HG03159 (cell line): Measurements from ENCODE around the gene MAP1A.

Experiments used
- ATAC-seq: cut with Tn5 transposase; IDR thresholded peaks from one replicate; pipeline ENCODE4 v1.9.1; 2021; ENCODE audit warnings: mild to moderate bottlenecking, moderate library complexity; ENCODE audit not compliant: unreplicated experiment

The MAP1A gene

GRCh38 chr15:43510200-43511011, 7.0 kb upstream of the MAP1A start:
- peak; percentile 94 for ATAC-seq

- ATAC-seq, result no peak
Observed at GRCh38 chr15:43511012-43511885, 6.2 kb upstream of the MAP1A start.

GRCh38 chr15:43513550-43513949, 3.9 kb upstream of the MAP1A start:
- no peak for ATAC-seq

GRCh38 chr15:43514241-43515057, 3.0 kb upstream of the MAP1A start:
- no peak for ATAC-seq

- ATAC-seq, result no peak
Observed at GRCh38 chr15:43515741-43516140, 1.7 kb upstream of the MAP1A start.

GRCh38 chr15:43516185-43516584, 1.2 kb upstream of the MAP1A start:
- ATAC-seq, result no peak

- ATAC-seq, result no peak
Observed at GRCh38 chr15:43516801-43517353, 531 bp upstream of the MAP1A start.

- no peak for ATAC-seq
Observed at GRCh38 chr15:43518197-43518761, 871 bp downstream of the MAP1A start.

GRCh38 chr15:43519196-43519595, 1.8 kb downstream of the MAP1A start:
- ATAC-seq, result no peak

GRCh38 chr15:43520138-43520537, 2.7 kb downstream of the MAP1A start:
- no peak for ATAC-seq

- ATAC-seq, result no peak
Observed at GRCh38 chr15:43521419-43521818, 4.0 kb downstream of the MAP1A start.

GRCh38 chr15:43522247-43522646, 4.8 kb downstream of the MAP1A start:
- ATAC-seq, result no peak

GRCh38 chr15:43523646-43524045, 6.2 kb downstream of the MAP1A start:
- no peak for ATAC-seq

- ATAC-seq, result no peak
Observed at GRCh38 chr15:43524254-43524845, 6.9 kb downstream of the MAP1A start.

- no peak for ATAC-seq
Observed at GRCh38 chr15:43525131-43525530, 7.7 kb downstream of the MAP1A start.

- ATAC-seq, result no peak
Observed at GRCh38 chr15:43526261-43526930, 9.0 kb downstream of the MAP1A start.

GRCh38 chr15:43527016-43527801, 9.8 kb downstream of the MAP1A start:
- ATAC-seq, result no peak

- ATAC-seq, result no peak
Observed at GRCh38 chr15:43527802-43528541, 10.6 kb downstream of the MAP1A start.
